AG08395 (cell line): ENCODE measurements around the gene FREY1.

Experiments
- DNase-seq: peaks from one replicate; pipeline ENCODE4 v3.0.0; 2012; ENCODE audit warnings: mixed read lengths, low spot score

The FREY1 gene

GRCh38 chr11:45906965-45907611, at the start of gene FREY1:
FREY1 (minus strand) TSS chr11:45907271; CDS start chr11:45907245, 26 bp downstream.
- no peak for DNase-seq

GRCh38 chr11:45949992-45950407, 42.9 kb upstream of the FREY1 start:
- DNase-seq, result no peak

GRCh38 chr11:45948356-45948755, 41.3 kb upstream of the FREY1 start:
- no peak for DNase-seq

- DNase-seq, result no peak
These were observed 40.8 kb upstream of the FREY1 start for GRCh38 chr11:45947885-45948284.

GRCh38 chr11:45945397-45945999, 38.4 kb upstream of the FREY1 start:
- no peak for DNase-seq

- no peak for DNase-seq
These were observed 35.3 kb upstream of the FREY1 start for GRCh38 chr11:45942381-45942780.

- no peak for DNase-seq
These were observed 34.2 kb upstream of the FREY1 start for GRCh38 chr11:45941285-45941684.

GRCh38 chr11:45939836-45940235, 32.8 kb upstream of the FREY1 start:
- no peak for DNase-seq

- DNase-seq, result no peak
These were observed 30.8 kb upstream of the FREY1 start for GRCh38 chr11:45937916-45938315.

GRCh38 chr11:45936511-45937054, 29.5 kb upstream of the FREY1 start:
- DNase-seq, result no peak

- DNase-seq, result no peak
These were observed 28.4 kb upstream of the FREY1 start for GRCh38 chr11:45935349-45936064.

GRCh38 chr11:45934580-45935318, 27.7 kb upstream of the FREY1 start:
- DNase-seq, result no peak

GRCh38 chr11:45933846-45934579, 26.9 kb upstream of the FREY1 start:
- DNase-seq, result no peak

GRCh38 chr11:45933131-45933831, 26.2 kb upstream of the FREY1 start:
- DNase-seq, result no peak

GRCh38 chr11:45932217-45932616, 25.1 kb upstream of the FREY1 start:
- DNase-seq, result no peak

- DNase-seq, result no peak
These were observed 24.7 kb upstream of the FREY1 start for GRCh38 chr11:45931739-45932138.

- DNase-seq, result no peak
These were observed 24.0 kb upstream of the FREY1 start for GRCh38 chr11:45930951-45931570.

GRCh38 chr11:45930031-45930794, 23.1 kb upstream of the FREY1 start:
- DNase-seq, result no peak

- DNase-seq, result no peak
These were observed 22.5 kb upstream of the FREY1 start for GRCh38 chr11:45929486-45930030.
